ENCODE measurements around the gene LRRC59.

DNA sequence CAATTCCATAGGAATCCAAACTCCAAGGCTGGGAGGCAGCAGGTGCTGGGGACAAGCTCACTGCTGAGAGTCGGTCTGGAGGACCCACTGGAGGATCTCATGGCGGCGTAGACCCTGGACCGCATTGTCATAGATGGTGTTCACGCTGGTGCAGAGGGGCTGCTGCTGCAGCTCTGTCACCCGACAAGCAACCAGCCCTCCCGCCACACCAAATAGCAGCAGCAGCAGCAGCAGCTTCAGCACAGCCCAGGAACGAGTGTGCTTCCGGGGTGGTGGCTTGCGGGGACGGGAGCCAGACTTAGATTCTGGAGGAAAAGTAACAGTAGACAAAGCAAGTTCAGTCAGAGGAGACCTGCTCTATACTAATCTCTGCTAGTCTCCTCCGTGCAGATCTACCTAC is 14.4 kb downstream of the LRRC59 start:
- TF ChIP-seq POLR2AphosphoS5 (IDR thresholded peaks at IDR 0.05; ENCODE audit: low read depth) (no peak), SPI1 (IDR thresholded peaks at IDR 0.05; ENCODE audit: borderline replicate concordance, low read depth) (no peak), GABPA (IDR thresholded peaks at IDR 0.05; ENCODE audit: low read depth) (no peak)
- TF ChIP-seq, protein P1, sequence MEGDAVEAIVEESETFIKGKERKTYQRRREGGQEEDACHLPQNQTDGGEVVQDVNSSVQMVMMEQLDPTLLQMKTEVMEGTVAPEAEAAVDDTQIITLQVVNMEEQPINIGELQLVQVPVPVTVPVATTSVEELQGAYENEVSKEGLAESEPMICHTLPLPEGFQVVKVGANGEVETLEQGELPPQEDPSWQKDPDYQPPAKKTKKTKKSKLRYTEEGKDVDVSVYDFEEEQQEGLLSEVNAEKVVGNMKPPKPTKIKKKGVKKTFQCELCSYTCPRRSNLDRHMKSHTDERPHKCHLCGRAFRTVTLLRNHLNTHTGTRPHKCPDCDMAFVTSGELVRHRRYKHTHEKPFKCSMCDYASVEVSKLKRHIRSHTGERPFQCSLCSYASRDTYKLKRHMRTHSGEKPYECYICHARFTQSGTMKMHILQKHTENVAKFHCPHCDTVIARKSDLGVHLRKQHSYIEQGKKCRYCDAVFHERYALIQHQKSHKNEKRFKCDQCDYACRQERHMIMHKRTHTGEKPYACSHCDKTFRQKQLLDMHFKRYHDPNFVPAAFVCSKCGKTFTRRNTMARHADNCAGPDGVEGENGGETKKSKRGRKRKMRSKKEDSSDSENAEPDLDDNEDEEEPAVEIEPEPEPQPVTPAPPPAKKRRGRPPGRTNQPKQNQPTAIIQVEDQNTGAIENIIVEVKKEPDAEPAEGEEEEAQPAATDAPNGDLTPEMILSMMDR (IDR thresholded peaks at IDR 0.05; ENCODE audit: insufficient read depth, low read length): no peak
- TF ChIP-seq, protein P2, sequence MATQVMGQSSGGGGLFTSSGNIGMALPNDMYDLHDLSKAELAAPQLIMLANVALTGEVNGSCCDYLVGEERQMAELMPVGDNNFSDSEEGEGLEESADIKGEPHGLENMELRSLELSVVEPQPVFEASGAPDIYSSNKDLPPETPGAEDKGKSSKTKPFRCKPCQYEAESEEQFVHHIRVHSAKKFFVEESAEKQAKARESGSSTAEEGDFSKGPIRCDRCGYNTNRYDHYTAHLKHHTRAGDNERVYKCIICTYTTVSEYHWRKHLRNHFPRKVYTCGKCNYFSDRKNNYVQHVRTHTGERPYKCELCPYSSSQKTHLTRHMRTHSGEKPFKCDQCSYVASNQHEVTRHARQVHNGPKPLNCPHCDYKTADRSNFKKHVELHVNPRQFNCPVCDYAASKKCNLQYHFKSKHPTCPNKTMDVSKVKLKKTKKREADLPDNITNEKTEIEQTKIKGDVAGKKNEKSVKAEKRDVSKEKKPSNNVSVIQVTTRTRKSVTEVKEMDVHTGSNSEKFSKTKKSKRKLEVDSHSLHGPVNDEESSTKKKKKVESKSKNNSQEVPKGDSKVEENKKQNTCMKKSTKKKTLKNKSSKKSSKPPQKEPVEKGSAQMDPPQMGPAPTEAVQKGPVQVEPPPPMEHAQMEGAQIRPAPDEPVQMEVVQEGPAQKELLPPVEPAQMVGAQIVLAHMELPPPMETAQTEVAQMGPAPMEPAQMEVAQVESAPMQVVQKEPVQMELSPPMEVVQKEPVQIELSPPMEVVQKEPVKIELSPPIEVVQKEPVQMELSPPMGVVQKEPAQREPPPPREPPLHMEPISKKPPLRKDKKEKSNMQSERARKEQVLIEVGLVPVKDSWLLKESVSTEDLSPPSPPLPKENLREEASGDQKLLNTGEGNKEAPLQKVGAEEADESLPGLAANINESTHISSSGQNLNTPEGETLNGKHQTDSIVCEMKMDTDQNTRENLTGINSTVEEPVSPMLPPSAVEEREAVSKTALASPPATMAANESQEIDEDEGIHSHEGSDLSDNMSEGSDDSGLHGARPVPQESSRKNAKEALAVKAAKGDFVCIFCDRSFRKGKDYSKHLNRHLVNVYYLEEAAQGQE (IDR thresholded peaks at IDR 0.05; ENCODE audit: insufficient replicate concordance, low read depth): no peak

Measured in HL-60 (cell line).